Activated naive CD4-positive, alpha-beta T cell treated with anti-CD3 and anti-CD28 coated beads, Interleukin-2, amount 50 U/mL, for 16 hours (primary cell): ENCODE results near the gene HSPA1L.

Experiments used
- DNase-seq: peaks from one replicate; pipeline ENCODE4 v3.0.0-alpha.2; 2020

Gene HSPA1L

GRCh38 chr6:31780507-31781243, 34.4 kb downstream of the HSPA1L start:
- DNase-seq = no peak

GRCh38 chr6:31779908-31780307, 35.2 kb downstream of the HSPA1L start:
- DNase-seq = no peak

- DNase-seq = no peak
These were observed 35.8 kb downstream of the HSPA1L start for GRCh38 chr6:31778999-31779885.

GRCh38 chr6:31778193-31778592, 36.9 kb downstream of the HSPA1L start:
- DNase-seq = no peak

- DNase-seq = no peak
These were observed 37.4 kb downstream of the HSPA1L start for GRCh38 chr6:31777667-31778050.

- DNase-seq = peak; percentile 77
These were observed 38.0 kb downstream of the HSPA1L start, which contains the start of gene VWA7 for GRCh38 chr6:31776989-31777666. TSS of gene VWA7 (minus strand) at chr6:31777328. CDS start at chr6:31776779, 549 bp downstream.

- DNase-seq = no peak
These were observed 38.5 kb downstream of the HSPA1L start for GRCh38 chr6:31776485-31776988.

GRCh38 chr6:31775633-31776484, 39.2 kb downstream of the HSPA1L start:
- no peak for DNase-seq

- no peak for DNase-seq
These were observed 39.9 kb downstream of the HSPA1L start for GRCh38 chr6:31775184-31775583.

- peak; percentile 51 for DNase-seq
These were observed 43.1 kb downstream of the HSPA1L start for GRCh38 chr6:31771992-31772358.

GRCh38 chr6:31770860-31771259, 44.2 kb downstream of the HSPA1L start:
- DNase-seq = no peak

- peak; percentile 78 for DNase-seq
These were observed 45.3 kb downstream of the HSPA1L start for GRCh38 chr6:31769684-31770371.

- no peak for DNase-seq
These were observed 46.5 kb downstream of the HSPA1L start for GRCh38 chr6:31768363-31769257.

GRCh38 chr6:31767096-31767645, 47.9 kb downstream of the HSPA1L start:
- no peak for DNase-seq

GRCh38 chr6:31765910-31766794, 48.9 kb downstream of the HSPA1L start:
- DNase-seq = no peak

- no peak for DNase-seq
These were observed 49.5 kb downstream of the HSPA1L start for GRCh38 chr6:31765559-31765909.

- no peak for DNase-seq
These were observed 50.9 kb downstream of the HSPA1L start for GRCh38 chr6:31764198-31764597.

GRCh38 chr6:31763619-31763940, 51.5 kb downstream of the HSPA1L start:
- DNase-seq = no peak

GRCh38 chr6:31762878-31763618, 52.0 kb downstream of the HSPA1L start:
- DNase-seq = no peak
